Testis (tissue), 3 donors: ENCODE data around the gene THEMIS. TPM values are rescaled to one million over a fixed set of nuclear protein-coding genes. Genes with fewer than 3 reads are reported as not detected.

Source experiments
- DNase-seq: peaks from one replicate; pipeline ENCODE4 v3.0.0-alpha.2; 2019
- H3K27ac ChIP-seq, 2 donors: fragments of 200-600 bp; sonication (generic); one replicate each; pipeline ENCODE4 v1.5.1; 2019
- H3K27me3 ChIP-seq: fragments of 200-600 bp; sonication (generic); one replicate; pipeline ENCODE4 v1.5.1; 2019
- H3K36me3 ChIP-seq: fragments of 200-600 bp; sonication (generic); one replicate; pipeline ENCODE4 v1.5.1; 2017; ENCODE audit warnings: low read depth; ENCODE audit errors: missing control alignments
- H3K4me1 ChIP-seq: fragments of 200-600 bp; sonication (generic); one replicate; pipeline ENCODE4 v1.5.1; 2019
- H3K4me3 ChIP-seq, 2 donors: fragments of 200-600 bp; sonication (generic); one replicate each; pipeline ENCODE4 v1.5.1; 2017 to 2019
- H3K9me3 ChIP-seq: fragments of 200-600 bp; sonication (generic); one replicate; pipeline ENCODE4 v1.5.1; 2017
- CTCF ChIP-seq, 3 experiments: fragments of 450-650 bp in 2 of 3; fragments of 200-600 bp in 1 of 3; sonication (generic) in 1 of 3; IDR thresholded peaks; one replicate each; pipeline ENCODE4 v1.5.1; 2016 to 2019; ENCODE audit warnings: antibody characterized with exemption in 3 of 3, mild to moderate bottlenecking in 2 of 3, moderate library complexity in 1 of 3
- POLR2A ChIP-seq: fragments of 450-650 bp; IDR thresholded peaks from one replicate; pipeline ENCODE4 v1.6.1; 2017; ENCODE audit warnings: antibody characterized with exemption, mild to moderate bottlenecking, moderate library complexity
- WGBS, 2 donors: methylation state at CpG; one replicate each; pipeline ENCODE4 v1.1.5; 2018; 5-methylcytosine and 5-hydroxymethylcytosine counted together
- intact Hi-C: fragments of 100-400 bp; cut with DNase I; formaldehyde crosslinking; loops from one replicate; pipeline ENCODE4 v1.15.1; 2023; ENCODE audit warnings: low total_unique reads
- polyA plus RNA-seq: library from polyadenylated mRNA; stranded (reverse); fragments of 350-450 nt; fragmentation: Illumina TruSeq; extraction: RNeasy Lipid Tissue Mini Kit (QIAGEN cat#74804); gene quantifications from one replicate; pipeline ENCODE4 v1.2.3, GENCODE V29; 2014; ENCODE audit warnings: low read depth, low replicate concordance; ENCODE audit not compliant: insufficient read depth
- total RNA-seq, 2 donors: library from RNA; depleted of rRNA; stranded (reverse); fragments of >200 nt; gene quantifications; one replicate each; pipeline ENCODE4 v1.2.3, GENCODE V29; 2016

The THEMIS gene
- total and polyA plus RNA-seq, 3 donors from 2014 or later = 0.36 to 2.1 (median 0.62) TPM

DNA sequence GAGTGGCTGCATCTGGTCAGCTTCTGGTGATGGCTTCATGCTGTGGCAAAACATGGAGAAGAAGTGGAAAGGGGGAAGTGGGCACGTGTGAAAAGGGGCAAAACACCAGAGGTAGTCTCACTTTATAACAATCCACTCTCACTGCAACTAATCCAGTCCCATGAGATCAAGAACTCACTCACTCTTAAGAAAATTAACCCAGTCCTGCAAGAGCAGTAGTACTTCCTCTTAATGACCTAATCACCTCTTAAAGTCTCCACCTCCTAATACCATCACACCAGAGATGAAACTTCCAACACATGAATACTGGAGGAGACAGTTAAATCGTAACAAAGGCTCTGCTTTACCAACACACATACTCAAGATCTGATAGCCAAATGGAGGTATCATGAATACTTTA is 152.6 kb downstream of the THEMIS start:
- 72 to 82% methylated on average over 2 of the region's 2 CpGs for WGBS, 2 donors
- no peaks in the 10 kb centered on the region for H3K27me3 ChIP-seq
- intact Hi-C loops = no loop called here
- no peak overlapping the region for H3K4me3 ChIP-seq
- H3K9me3 ChIP-seq = no peaks in the 10 kb centered on the region
- H3K36me3 ChIP-seq = no peaks in the 10 kb centered on the region
- no peak for DNase-seq
- H3K4me1 ChIP-seq = no peaks in the 10 kb centered on the region
- H3K27ac ChIP-seq = no peak overlapping the region
- TF ChIP-seq POLR2A (no peak), CTCF (IDR thresholded peaks at IDR 0.05) (no peak)

GRCh38 chr6:127738423-127738822 is 162.4 kb downstream of the THEMIS start:
- DNase-seq = no peak
- TF ChIP-seq POLR2A = no peak
- TF ChIP-seq CTCF (IDR thresholded peaks at IDR 0.05) = no peak
- Histone ChIP-seq H3K4me1 (no peaks in the 10 kb centered on the region), H3K36me3 (no peaks in the 10 kb centered on the region), H3K4me3 (no peak overlapping the region), H3K9me3 (no peaks in the 10 kb centered on the region), H3K27me3 (no peaks in the 10 kb centered on the region), H3K27ac (no peak overlapping the region)
- intact Hi-C loops = no loop called here
- 37 to 44% methylated on average over 3 of the region's 3 CpGs for WGBS, 2 donors

DNA sequence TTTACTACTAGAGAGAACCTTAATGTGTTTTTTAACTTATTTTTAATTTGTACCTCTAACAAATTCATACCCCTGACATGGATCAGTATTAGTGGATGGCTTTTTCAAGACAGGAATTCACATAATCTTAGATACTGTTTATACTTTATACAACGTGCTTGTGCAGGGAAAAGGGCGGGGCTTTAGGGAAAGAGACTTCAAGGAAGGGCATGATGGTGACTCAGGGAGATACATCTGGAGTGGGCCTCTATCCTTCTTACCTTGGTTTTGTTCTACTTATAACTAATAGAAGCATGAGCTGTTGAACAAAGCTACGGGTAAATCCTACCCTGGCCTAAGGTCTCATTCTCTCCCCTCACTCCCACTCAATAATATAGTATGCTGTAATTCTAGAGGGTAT is 163.1 kb downstream of the THEMIS start:
- Histone ChIP-seq H3K36me3 (no peaks in the 10 kb centered on the region), H3K27ac (no peak overlapping the region), H3K4me3 (no peak overlapping the region), H3K27me3 (no peaks in the 10 kb centered on the region), H3K9me3 (no peaks in the 10 kb centered on the region), H3K4me1 (no peaks in the 10 kb centered on the region)
- 81 to 89% methylated on average over 3 of the region's 3 CpGs for WGBS, 2 donors
- no peak for TF ChIP-seq CTCF (IDR thresholded peaks at IDR 0.05)
- no peak for TF ChIP-seq POLR2A
- DNase-seq = no peak
- intact Hi-C loops = no loop called here

DNA sequence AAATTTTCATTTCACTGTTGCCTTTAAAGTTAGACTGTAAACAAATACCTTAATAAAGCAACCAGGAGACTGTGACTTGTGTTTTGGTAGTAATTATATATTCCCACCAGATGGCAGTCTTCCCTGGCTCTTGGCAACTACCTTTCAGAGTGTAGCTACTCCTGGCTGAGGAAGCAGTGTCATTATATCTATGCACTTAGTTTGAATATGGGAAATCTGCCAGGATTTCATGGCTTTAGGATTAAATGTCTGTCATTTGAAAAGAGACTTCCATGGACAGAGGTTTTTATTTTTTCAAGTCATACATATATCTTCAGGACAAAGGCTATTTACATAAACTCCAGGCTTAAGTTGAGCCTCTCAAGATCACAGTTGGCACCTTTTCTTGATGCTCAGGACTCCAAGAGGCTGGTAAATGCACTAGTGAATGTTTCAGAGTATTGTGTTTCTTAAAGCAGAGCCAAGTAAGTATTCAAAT is 163.8 kb downstream of the THEMIS start:
- DNase-seq = peak; percentile 51

More for the DNA sequence above, 163.8 kb downstream of the THEMIS start:
- no peak overlapping the region for H3K4me3 ChIP-seq
- intact Hi-C loops = no loop called here
- H3K27ac ChIP-seq = no peak overlapping the region
- TF ChIP-seq CTCF (IDR thresholded peaks at IDR 0.05) (peak; percentile 27 to 59 (median 42)), POLR2A (no peak)
- H3K9me3 ChIP-seq = no peaks in the 10 kb centered on the region
- H3K4me1 ChIP-seq = no peaks in the 10 kb centered on the region
- no peaks in the 10 kb centered on the region for H3K36me3 ChIP-seq
- no peaks in the 10 kb centered on the region for H3K27me3 ChIP-seq
